ENCODE data around the gene HNRNPK.

GRCh38 chr9:84007662-84008061 is 27.6 kb upstream of the HNRNPK start:
- TF ChIP-seq GABPA (IDR thresholded peaks at IDR 0.05; ENCODE audit: low read depth): no peak
- no peak for TF ChIP-seq POLR2AphosphoS5 (IDR thresholded peaks at IDR 0.05; ENCODE audit: low read depth, low read length)
- TF ChIP-seq CTCF (IDR thresholded peaks at IDR 0.05): no peak
- TF ChIP-seq NRF1 (IDR thresholded peaks at IDR 0.05; ENCODE audit: low read depth, low read length): no peak

Data from SK-N-SH (cell line).